Choroid plexus epithelial cell (primary cell): Measurements from ENCODE around the gene GALNT17.

Experiments
- DNase-seq: peaks from one replicate; pipeline ENCODE4 v3.0.0-alpha.2; 2010; ENCODE audit warnings: low read depth
- H3K4me3 ChIP-seq: 2 replicates; pipeline ENCODE4 v1.5.1; 2011; ENCODE audit warnings: low read depth, mild to moderate bottlenecking, control low read depth, low read length, moderate library complexity
- CTCF ChIP-seq: conservative IDR thresholded peaks from 2 replicates; pipeline ENCODE4 v1.5.1; 2011; ENCODE audit warnings: low read depth, mild to moderate bottlenecking, control low read depth, inconsistent platforms, low read length, moderate library complexity

Gene GALNT17

GRCh38 chr7:71377062-71377461 lies 245.1 kb downstream of the GALNT17 start:
- TF ChIP-seq CTCF: no peak
- no peak overlapping the region for H3K4me3 ChIP-seq
- DNase-seq: no peak

DNA sequence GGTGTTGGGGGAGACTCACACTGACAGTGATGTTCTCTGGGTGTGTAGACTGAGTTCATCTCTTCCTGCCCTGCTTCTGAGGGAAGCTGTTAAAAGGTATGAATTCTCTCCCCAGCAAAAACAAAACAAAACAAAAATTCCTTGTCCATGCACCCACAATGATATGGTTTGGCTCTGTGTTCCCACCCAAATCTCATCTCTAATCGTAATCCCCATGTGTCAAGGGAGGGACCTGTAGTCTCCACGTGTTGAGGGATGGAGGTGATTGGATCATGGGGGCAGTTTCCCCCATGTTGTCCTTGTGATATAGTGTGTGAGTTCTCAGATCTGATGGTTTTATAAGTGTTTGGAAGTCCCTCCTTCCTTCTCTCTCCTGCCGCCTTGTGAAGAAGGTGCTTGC lies 245.5 kb downstream of the GALNT17 start:
- H3K4me3 ChIP-seq: no peak overlapping the region
- no peak for DNase-seq
- TF ChIP-seq CTCF: no peak

DNA sequence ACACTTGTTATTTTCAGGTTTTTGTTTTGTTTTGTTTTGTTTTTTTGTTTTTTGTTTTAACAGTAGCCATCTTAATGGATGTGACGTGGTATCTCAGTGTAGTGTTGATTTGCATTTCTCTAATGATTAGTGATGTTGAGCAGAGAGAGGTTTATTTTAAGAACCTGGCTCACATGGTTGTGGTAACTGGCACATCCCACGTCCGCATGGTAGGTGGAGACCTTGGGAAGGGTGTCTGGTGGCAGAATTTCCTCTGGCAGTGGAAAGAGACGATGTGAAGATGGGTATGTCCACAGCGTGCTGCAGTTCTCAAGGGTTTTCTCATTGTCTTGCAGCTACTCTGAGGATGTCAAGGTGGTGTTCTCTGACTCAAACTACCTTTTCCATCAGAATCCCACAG lies 252.2 kb downstream of the GALNT17 start:
- H3K4me3 ChIP-seq: no peak overlapping the region
- no peak for TF ChIP-seq CTCF
- DNase-seq: no peak

- DNase-seq: no peak
- no peak for TF ChIP-seq CTCF
- H3K4me3 ChIP-seq: no peak overlapping the region
These were observed 253.4 kb downstream of the GALNT17 start for GRCh38 chr7:71385330-71385729.

- TF ChIP-seq CTCF: no peak
- H3K4me3 ChIP-seq: no peak overlapping the region
- DNase-seq: no peak
These were observed 254.3 kb downstream of the GALNT17 start for GRCh38 chr7:71386152-71386785.

DNA sequence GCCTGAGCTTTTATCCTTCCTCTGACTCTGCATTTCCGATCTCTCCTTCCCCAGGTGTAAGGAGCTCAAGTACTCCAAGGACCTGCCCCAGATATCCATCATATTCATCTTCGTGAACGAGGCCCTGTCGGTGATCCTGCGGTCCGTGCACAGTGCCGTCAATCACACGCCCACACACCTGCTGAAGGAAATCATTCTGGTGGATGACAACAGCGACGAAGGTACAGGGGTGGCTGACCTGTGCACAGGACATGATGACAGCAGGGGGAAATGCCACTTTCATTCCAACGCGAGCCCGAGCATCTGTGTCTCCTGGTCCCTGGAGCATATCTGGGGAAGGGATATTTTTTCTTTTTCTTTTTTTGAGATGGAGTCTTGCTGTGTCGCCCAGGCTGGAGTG lies 256.2 kb downstream of the GALNT17 start:
- no peak for TF ChIP-seq CTCF
- no peak overlapping the region for H3K4me3 ChIP-seq
- no peak for DNase-seq

DNA sequence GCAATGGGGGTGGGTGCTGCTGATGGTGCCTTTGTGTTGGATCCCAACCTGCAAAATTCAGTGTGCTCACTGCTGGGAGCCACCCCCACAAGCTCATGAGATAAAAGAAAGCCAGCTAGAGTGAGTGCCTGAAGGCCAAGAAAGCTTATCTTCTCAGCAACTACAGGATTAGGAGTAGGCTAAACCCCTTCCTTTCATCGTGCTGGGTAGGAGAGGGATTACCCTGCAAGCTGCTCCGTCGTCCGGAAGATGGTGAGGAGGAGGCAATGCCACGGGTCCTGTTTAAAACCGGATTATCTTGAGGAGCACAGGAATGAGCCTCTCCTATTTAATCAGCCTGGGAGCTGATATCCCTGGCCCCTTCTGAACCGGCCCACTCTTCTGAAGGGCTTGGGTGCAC lies 258.0 kb downstream of the GALNT17 start:
- no peak for DNase-seq
- no peak overlapping the region for H3K4me3 ChIP-seq
- TF ChIP-seq CTCF: no peak
